ENCODE results near the gene GABRG3. TPM values are rescaled to one million over a fixed set of nuclear protein-coding genes. Genes with fewer than 3 reads are reported as not detected.
"Not testable (repeated sequence)": the region's sequence is repeated elsewhere in the genome, so short reads cannot be mapped to it uniquely, and the experiment has no call there.

GABRG3 gene
- total RNA-seq, 1 experiment from 2014 or later: not detected

GRCh38 chr15:26996250-26996649 lies 25.3 kb downstream of the GABRG3 start:
- no peak for DNase-seq (ENCODE audit: low read depth)

GRCh38 chr15:27003003-27003402 lies 32.0 kb downstream of the GABRG3 start:
- DNase-seq (ENCODE audit: low read depth): not testable (repeated sequence)

GRCh38 chr15:27004226-27004625 lies 33.2 kb downstream of the GABRG3 start:
- DNase-seq (ENCODE audit: low read depth): not testable (repeated sequence)

GRCh38 chr15:27017168-27017809 lies 46.3 kb downstream of the GABRG3 start:
- peak; percentile 35 for DNase-seq (ENCODE audit: low read depth)

- DNase-seq (ENCODE audit: low read depth): no peak
Measured at GRCh38 chr15:27019687-27020086, 48.7 kb downstream of the GABRG3 start.

GRCh38 chr15:27025481-27025966 lies 54.5 kb downstream of the GABRG3 start:
- DNase-seq (ENCODE audit: low read depth): no peak

- no peak for DNase-seq (ENCODE audit: low read depth)
Measured at GRCh38 chr15:27027229-27027628, 56.2 kb downstream of the GABRG3 start.

GRCh38 chr15:27028858-27029477 lies 58.0 kb downstream of the GABRG3 start:
- peak; percentile 1 for DNase-seq (ENCODE audit: low read depth)

- no peak for DNase-seq (ENCODE audit: low read depth)
Measured at GRCh38 chr15:27036210-27036609, 65.2 kb downstream of the GABRG3 start.

- DNase-seq (ENCODE audit: low read depth): no peak
Measured at GRCh38 chr15:27037501-27037900, 66.5 kb downstream of the GABRG3 start.

- no peak for DNase-seq (ENCODE audit: low read depth)
Measured at GRCh38 chr15:27039152-27039551, 68.2 kb downstream of the GABRG3 start.

- no peak for DNase-seq (ENCODE audit: low read depth)
Measured at GRCh38 chr15:27042230-27042629, 71.2 kb downstream of the GABRG3 start.

- no peak for DNase-seq (ENCODE audit: low read depth)
Measured at GRCh38 chr15:27042646-27043045, 71.7 kb downstream of the GABRG3 start.

- no peak for DNase-seq (ENCODE audit: low read depth)
Measured at GRCh38 chr15:27043770-27044169, 72.8 kb downstream of the GABRG3 start.

- no peak for DNase-seq (ENCODE audit: low read depth)
Measured at GRCh38 chr15:27045796-27046195, 74.8 kb downstream of the GABRG3 start.

- DNase-seq (ENCODE audit: low read depth): no peak
Measured at GRCh38 chr15:27046880-27047279, 75.9 kb downstream of the GABRG3 start.

GRCh38 chr15:27050163-27050562 lies 79.2 kb downstream of the GABRG3 start:
- DNase-seq (ENCODE audit: low read depth): no peak

- no peak for DNase-seq (ENCODE audit: low read depth)
Measured at GRCh38 chr15:27054426-27054825, 83.4 kb downstream of the GABRG3 start.

GRCh38 chr15:27057904-27058645 lies 87.1 kb downstream of the GABRG3 start:
- DNase-seq (ENCODE audit: low read depth): peak; percentile 50

- no peak for DNase-seq (ENCODE audit: low read depth)
Measured at GRCh38 chr15:27058939-27059338, 88.0 kb downstream of the GABRG3 start.

GRCh38 chr15:27059610-27060202 lies 88.7 kb downstream of the GABRG3 start:
- DNase-seq (ENCODE audit: low read depth): peak; percentile 14

- DNase-seq (ENCODE audit: low read depth): no peak
Measured at GRCh38 chr15:27061739-27062138, 90.8 kb downstream of the GABRG3 start.

Data from RPMI7951 (cell line).